Small intestine (tissue), 7 donors: ENCODE results near the gene ADIPOQ. TPM values are rescaled to one million over a fixed set of nuclear protein-coding genes. Genes with fewer than 3 reads are reported as not detected.
"Not testable (repeated sequence)": the region's sequence is repeated elsewhere in the genome, so short reads cannot be mapped to it uniquely, and the experiment has no call there.

Experiments used
- DNase-seq, 2 donors: peaks; one replicate each; pipeline versions ENCODE4 v3.0.0 to v3.0.0-alpha.2; 2013
- FAIRE-seq: peaks from 2 replicates; lab custom pipeline; 2012; peaks lifted over from hg19 to GRCh38; lab: Jason Lieb, UNC
- H3K27ac ChIP-seq, 3 donors: one replicate each; pipeline ENCODE4 v1.5.1; 2013; ENCODE audit warnings: low read length in 2 of 3, mild to moderate bottlenecking in 2 of 3, control low read depth in 1 of 3, inconsistent platforms in 1 of 3, low read depth in 1 of 3, moderate library complexity in 1 of 3
- H3K27me3 ChIP-seq, 3 donors: one replicate each; pipeline ENCODE4 v1.6.1; 2013; ENCODE audit warnings: low read length in 3 of 3, inconsistent platforms in 1 of 3; ENCODE audit not compliant: control insufficient read depth in 3 of 3, insufficient read depth in 3 of 3
- H3K36me3 ChIP-seq, 3 donors: one replicate each; pipeline ENCODE4 v1.6.1; 2013; ENCODE audit warnings: low read length in 3 of 3, inconsistent platforms in 1 of 3, low read depth in 1 of 3, mild to moderate bottlenecking in 1 of 3, moderate library complexity in 1 of 3; ENCODE audit not compliant: control insufficient read depth in 3 of 3, insufficient read depth in 2 of 3
- H3K4me1 ChIP-seq, 3 donors: one replicate each; pipeline ENCODE4 v1.6.1; 2013; ENCODE audit warnings: low read length in 2 of 3, inconsistent platforms in 1 of 3, low read depth in 1 of 3, mild to moderate bottlenecking in 1 of 3, moderate library complexity in 1 of 3; ENCODE audit not compliant: control insufficient read depth in 3 of 3, insufficient read depth in 2 of 3
- H3K4me3 ChIP-seq, 3 donors: one replicate each; pipeline ENCODE4 v1.5.1; 2013; ENCODE audit warnings: low read length in 3 of 3, control low read depth in 1 of 3, inconsistent platforms in 1 of 3, low read depth in 1 of 3, mild to moderate bottlenecking in 1 of 3, moderate library complexity in 1 of 3
- H3K9me3 ChIP-seq, 2 donors: one replicate each; pipeline ENCODE4 v1.6.1; 2013; ENCODE audit warnings: low read depth in 1 of 2, low read length in 1 of 2; ENCODE audit not compliant: control insufficient read depth in 2 of 2, insufficient read depth in 1 of 2
- WGBS, 3 donors: extraction: QIAGEN DNeasy Blood & Tissue Kit; methylation state at CpG; one replicate each; pipeline ENCODE4 v1.1.7; 2013; 5-methylcytosine and 5-hydroxymethylcytosine counted together
- polyA plus RNA-seq, 4 donors: library from polyadenylated mRNA; stranded (reverse) in 3 of 4; unstranded in 1 of 4; fragments of 200-250 nt in 3 of 4; fragments of 120-200 nt in 1 of 4; gene quantifications; one replicate each; pipeline versions ENCODE4 v1.2.1 to v1.2.3, GENCODE V29; 2013
- donor health status: healthy with polysubstance abuse.
- donor health status: control.
- donor health status: control.
- donor health status: Bipolar disorder and iron deficiency.
- donor health status: healthy.

The ADIPOQ gene
- polyA plus RNA-seq, 4 donors = 0.22 to 34.5 (median 0.54) TPM; not detected in 1

GRCh38 chr3:186810336-186810996 lies 32.0 kb upstream of the ADIPOQ start:
- no peak for DNase-seq
- H3K4me3 ChIP-seq = no peak overlapping the region
- H3K4me1 ChIP-seq = peaks cover 0 to 7% (median 5%) of the 10 kb centered on the region in 3 donors
- H3K27ac ChIP-seq = no peak overlapping the region
- no peaks in the 10 kb centered on the region for H3K36me3 ChIP-seq
- H3K9me3 ChIP-seq = peaks cover 0 to 2% of the 10 kb centered on the region in 2 donors
- FAIRE-seq = no peak
- WGBS, 3 donors = 78 to 91% (median 82%) methylated on average over 5 of the region's 5 CpGs
- peaks cover 0 to 8% (median 0%) of the 10 kb centered on the region in 3 donors for H3K27me3 ChIP-seq

GRCh38 chr3:186811313-186811712 lies 31.2 kb upstream of the ADIPOQ start:
- not testable (repeated sequence) for H3K27ac ChIP-seq, H3K4me1 ChIP-seq, H3K4me3 ChIP-seq, H3K36me3 ChIP-seq, FAIRE-seq, DNase-seq, H3K9me3 ChIP-seq, H3K27me3 ChIP-seq
- WGBS, 3 donors = 92 to 95% (median 95%) methylated on average over 12 to 19 of the region's 29 CpGs

GRCh38 chr3:186814100-186814499 lies 28.4 kb upstream of the ADIPOQ start:
- WGBS, 3 donors = 85 to 90% (median 88%) methylated on average over 4 of the region's 4 CpGs
- no peak for DNase-seq

GRCh38 chr3:186815435-186815834 lies 27.1 kb upstream of the ADIPOQ start:
- DNase-seq (no peak), FAIRE-seq (no peak)
- Histone ChIP-seq H3K9me3 (peaks cover 0 to under 1% of the 10 kb centered on the region in 2 donors), H3K4me1 (no peaks in the 10 kb centered on the region), H3K27ac (no peak overlapping the region), H3K27me3 (peaks cover 0 to 8% (median 0%) of the 10 kb centered on the region in 3 donors), H3K36me3 (no peaks in the 10 kb centered on the region), H3K4me3 (no peak overlapping the region)
- WGBS, 3 donors = 83 to 96% (median 94%) methylated on average over 1 of the region's 1 CpG

More at GRCh38 chr3:186814100-186814499, 28.4 kb upstream of the ADIPOQ start:
- Histone ChIP-seq H3K36me3 (no peaks in the 10 kb centered on the region), H3K27ac (no peak overlapping the region), H3K4me3 (no peak overlapping the region), H3K27me3 (peaks cover 0 to 8% (median 0%) of the 10 kb centered on the region in 3 donors), H3K4me1 (no peaks in the 10 kb centered on the region), H3K9me3 (peaks cover 0 to 2% of the 10 kb centered on the region in 2 donors)
- FAIRE-seq = no peak

- Histone ChIP-seq H3K4me3 (no peak overlapping the region), H3K9me3 (no peaks in the 10 kb centered on the region), H3K4me1 (no peaks in the 10 kb centered on the region), H3K27ac (no peak overlapping the region), H3K36me3 (no peaks in the 10 kb centered on the region), H3K27me3 (peaks cover 0 to 18% (median 0%) of the 10 kb centered on the region in 3 donors)
- DNase-seq (no peak), FAIRE-seq (no peak)
- WGBS, 3 donors = 94 to 99% (median 99%) methylated on average over 5 of the region's 5 CpGs
Observed at GRCh38 chr3:186818516-186818915, 24.0 kb upstream of the ADIPOQ start.

- Histone ChIP-seq H3K36me3 (no peaks in the 10 kb centered on the region), H3K27ac (no peak overlapping the region), H3K27me3 (peaks cover 0 to 16% (median 0%) of the 10 kb centered on the region in 3 donors), H3K9me3 (no peaks in the 10 kb centered on the region), H3K4me3 (no peak overlapping the region), H3K4me1 (no peaks in the 10 kb centered on the region)
- FAIRE-seq (no peak), DNase-seq (no peak)
- WGBS, 3 donors = 85 to 95% (median 88%) methylated on average over 1 of the region's 1 CpG
Observed at GRCh38 chr3:186818956-186819355, 23.6 kb upstream of the ADIPOQ start.

GRCh38 chr3:186821429-186822387 lies 20.8 kb upstream of the ADIPOQ start:
- DNase-seq (peak; percentile 52 to 60), FAIRE-seq (no peak)
- Histone ChIP-seq H3K27ac (no peak overlapping the region), H3K4me3 (no peak overlapping the region), H3K36me3 (no peaks in the 10 kb centered on the region), H3K9me3 (no peaks in the 10 kb centered on the region), H3K27me3 (peaks cover 0 to 42% (median 14%) of the 10 kb centered on the region in 3 donors), H3K4me1 (peaks cover 0 to 9% (median 0%) of the 10 kb centered on the region in 3 donors)
- WGBS, 3 donors = 52 to 56% (median 53%) methylated on average over 11 of the region's 11 CpGs

GRCh38 chr3:186822388-186822759 lies 20.1 kb upstream of the ADIPOQ start:
- DNase-seq, H3K4me1 ChIP-seq, FAIRE-seq, H3K27ac ChIP-seq, H3K36me3 ChIP-seq, H3K9me3 ChIP-seq, H3K4me3 ChIP-seq: not testable (repeated sequence)
- H3K27me3 ChIP-seq = peaks cover 0 to 44% (median 14%) of the 10 kb centered on the region in 3 donors
- 41 to 75% (median 54%) methylated on average over 1 of the region's 1 CpG for WGBS, 3 donors
